GM19240 (cell line): Measurements from ENCODE around the gene ARID1A.
"Not testable (repeated sequence)": the region's sequence is repeated elsewhere in the genome, so short reads cannot be mapped to it uniquely, and the experiment has no call there.

ENCODE experiments used
- DNase-seq: peaks from one replicate; pipeline ENCODE4 v3.0.0; 2011; ENCODE audit warnings: low spot score; ENCODE audit not compliant: insufficient read length

ARID1A gene

DNA sequence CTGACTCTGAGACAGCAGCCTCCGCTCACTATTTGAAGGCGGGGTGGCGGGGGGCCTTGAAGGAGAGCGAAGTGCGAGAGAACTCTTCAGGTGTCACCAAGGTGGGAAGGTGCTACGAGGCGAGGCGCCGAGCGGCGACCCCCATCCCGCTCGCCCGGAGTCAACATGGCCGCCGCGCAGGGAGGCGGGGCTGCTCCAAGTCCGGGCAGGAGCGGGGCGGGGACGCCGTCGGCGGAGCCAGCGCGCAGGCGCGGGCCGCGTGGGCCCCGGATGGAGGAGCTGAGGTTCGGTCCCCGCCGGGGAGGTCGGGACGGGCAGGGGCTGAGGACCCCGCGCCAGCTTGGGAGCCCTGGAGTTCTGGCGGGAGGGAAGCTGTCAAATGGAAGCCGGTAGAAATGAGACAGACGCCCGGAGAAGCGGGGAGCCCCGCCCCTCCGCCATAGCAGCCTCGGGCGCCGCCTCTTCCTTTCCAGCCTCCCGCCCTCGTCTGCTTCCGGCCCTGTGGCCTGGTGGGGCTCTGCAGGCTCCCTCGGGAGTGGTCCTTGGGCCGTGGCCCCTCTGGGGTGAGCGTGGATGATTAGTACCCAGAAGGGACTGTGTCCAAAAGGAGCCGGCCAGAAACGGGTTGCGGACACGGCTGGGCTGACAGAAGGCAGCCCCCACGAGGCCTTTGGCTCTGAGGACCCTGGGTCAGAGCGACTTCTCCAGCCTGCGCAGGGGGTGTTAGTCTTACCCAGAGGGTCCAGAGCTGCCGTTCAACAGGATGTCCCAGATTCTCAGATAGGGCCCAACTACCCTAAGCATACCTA is 92.1 kb downstream of the ARID1A start, which contains the start of gene PIGV:
TSS of gene PIGV (plus strand) at position 245 of the 809 bp plus-strand sequence. CDS start 2,866 bp downstream, outside the sequence.
- peak; percentile 85 for DNase-seq

DNA sequence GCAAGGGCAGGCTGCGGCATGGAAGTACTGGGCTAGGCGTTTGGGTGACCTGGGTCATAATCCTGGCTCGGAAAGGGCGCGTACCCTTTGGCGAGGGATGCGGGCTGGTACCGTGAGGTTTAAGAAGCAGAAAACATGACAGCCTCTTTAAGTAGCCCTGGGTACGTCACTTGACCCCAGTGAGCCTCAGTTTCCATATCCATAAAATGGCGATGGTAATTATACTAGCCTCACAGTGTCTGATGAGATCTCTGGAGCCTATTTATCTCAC is 92.6 kb downstream of the ARID1A start:
- no peak for DNase-seq

DNA sequence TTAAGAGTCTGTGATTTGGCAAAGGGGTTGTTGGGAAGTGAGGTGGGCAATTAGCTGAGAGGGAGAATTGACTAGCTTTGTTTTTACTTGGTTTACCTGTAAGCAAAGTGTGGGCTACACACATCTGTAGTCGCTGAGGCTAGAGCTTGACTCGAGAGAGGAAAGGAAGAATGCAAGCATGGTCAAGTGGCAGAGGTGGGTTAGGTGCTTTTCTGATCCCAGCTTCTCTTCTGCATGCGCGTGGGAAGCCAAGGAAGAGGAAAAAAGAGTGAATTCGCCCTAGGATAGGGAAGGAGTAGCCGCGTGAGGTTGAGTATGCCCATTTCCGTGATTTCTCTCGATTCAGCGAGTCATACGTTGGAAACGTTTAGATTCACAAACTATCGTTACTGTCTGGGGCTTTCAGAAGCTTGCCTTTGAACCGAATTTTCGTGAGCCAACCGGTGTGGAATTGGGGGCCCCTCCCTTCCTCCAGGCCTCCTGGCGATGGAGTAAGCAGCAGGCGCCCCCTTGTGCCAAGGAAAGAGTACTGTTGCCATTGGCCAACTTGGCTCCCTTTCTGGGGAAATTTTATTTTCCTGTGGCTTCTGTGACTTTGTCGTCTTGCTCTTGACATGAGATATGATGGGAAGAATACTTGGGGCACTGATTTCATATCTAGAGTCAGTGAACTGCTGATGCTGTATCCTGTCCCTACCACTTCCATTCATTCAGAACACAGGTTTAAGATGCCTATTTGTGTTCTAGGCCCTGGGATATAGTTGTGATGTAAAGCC is 93.2 kb downstream of the ARID1A start:
- DNase-seq, result peak; percentile 86

DNA sequence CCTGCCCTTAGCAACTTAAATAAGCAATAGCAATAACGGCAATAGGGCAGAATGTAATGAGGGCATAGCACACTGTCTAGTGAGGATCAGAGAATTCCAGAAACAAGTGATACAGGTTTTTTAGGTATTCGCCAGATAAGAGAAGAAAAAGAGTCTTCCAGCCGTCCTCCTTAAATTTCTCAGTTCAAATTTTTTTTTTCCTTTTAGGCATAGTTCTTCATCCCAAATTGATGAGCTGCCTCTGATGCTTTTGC is 93.7 kb downstream of the ARID1A start:
- DNase-seq, result no peak

DNA sequence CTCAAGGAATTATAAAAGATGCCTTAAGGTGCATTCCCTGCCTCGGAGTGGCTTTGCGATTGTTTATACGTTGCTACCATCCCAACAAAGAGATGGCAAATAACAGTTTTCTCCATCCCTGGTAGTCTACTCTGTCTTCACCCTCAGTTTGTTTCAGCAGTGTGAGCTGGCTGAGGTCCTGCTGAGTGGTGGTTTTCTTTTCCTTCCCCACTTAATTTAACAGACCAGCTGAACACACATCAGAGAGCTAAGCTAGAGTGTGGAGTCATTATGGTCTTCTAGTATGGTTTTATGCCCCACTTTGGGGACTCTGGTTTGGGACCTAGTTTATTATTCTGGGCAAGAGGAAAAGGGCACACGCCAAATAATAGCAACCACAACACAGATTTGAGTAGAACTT is 94.1 kb downstream of the ARID1A start:
- DNase-seq, result no peak

DNA sequence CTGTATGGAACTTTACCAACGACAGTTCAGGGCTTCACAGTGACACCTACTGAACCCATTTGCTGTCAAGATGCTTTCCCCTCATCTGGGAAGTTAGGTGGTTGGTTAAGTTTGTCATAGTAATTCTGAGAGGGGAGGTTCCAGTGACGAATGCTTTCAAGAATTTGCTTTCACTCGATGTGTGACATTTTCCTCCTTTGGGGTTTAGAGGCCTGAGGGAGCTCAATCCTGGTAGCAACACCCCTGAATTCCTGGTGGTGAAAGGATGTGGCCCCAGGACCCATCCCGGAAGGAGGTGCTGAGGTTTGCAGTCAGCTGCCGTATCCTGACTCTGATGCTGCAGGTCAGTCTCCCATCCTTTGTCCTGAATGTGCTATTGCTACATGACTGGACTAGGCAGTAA is 94.7 kb downstream of the ARID1A start:
- no peak for DNase-seq

DNA sequence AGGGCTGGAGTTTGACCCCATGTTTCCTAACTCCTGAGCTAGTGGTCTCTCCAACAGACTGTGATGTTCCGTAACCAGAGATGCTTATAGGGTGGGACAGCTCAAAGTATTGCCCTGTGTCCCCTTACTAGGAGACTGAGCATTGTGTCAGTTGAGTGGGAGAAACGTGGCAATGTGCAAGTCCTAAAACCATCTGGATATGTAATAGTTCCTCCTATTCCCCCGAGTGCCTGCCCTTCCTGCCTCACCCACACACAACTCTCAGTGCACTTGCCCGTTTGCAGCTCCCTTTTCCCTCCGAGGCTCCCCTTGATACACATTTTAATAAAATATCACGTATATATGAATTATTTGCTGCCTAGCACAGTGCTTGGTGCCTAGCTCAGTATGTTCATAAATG is 95.3 kb downstream of the ARID1A start:
- no peak for DNase-seq

DNA sequence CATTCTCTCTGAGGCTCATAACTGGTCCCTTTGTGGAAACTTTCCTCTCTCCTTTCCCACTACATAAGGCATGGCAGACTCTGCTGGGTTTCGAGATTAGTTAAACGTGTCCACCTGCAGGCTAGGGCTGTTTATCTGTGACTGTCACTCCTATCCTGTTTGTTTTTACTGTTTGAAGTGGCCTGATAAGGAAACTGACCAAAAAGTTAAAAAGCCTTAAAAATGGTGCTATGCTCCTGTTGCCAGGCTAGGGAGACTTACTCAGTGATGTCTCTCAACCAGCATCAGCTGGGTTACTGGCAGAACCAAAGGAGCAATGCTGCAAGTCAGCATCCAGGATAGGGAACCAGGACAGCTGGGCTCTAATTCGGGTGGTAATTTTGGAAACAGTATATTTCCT is 95.8 kb downstream of the ARID1A start:
- DNase-seq, result no peak

DNA sequence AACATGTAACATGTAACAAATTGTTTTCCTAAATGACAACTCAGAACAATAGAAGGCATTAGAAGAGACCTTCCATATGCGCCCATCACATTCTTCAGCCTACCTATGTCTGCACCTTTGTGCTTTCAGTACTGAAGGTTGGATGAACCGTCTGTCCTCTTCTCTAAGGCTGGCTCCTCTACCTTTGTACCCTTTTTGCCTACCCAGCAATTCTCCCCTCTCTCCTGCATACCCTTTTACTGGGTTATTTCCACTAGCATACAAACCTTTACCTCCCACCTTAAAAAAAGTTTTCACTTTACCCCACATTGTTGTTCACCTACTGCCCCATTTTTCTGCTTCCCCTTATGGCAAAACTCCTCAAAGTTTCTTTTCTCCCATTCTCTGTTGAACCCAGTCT is 97.1 kb downstream of the ARID1A start:
- no peak for DNase-seq

DNA sequence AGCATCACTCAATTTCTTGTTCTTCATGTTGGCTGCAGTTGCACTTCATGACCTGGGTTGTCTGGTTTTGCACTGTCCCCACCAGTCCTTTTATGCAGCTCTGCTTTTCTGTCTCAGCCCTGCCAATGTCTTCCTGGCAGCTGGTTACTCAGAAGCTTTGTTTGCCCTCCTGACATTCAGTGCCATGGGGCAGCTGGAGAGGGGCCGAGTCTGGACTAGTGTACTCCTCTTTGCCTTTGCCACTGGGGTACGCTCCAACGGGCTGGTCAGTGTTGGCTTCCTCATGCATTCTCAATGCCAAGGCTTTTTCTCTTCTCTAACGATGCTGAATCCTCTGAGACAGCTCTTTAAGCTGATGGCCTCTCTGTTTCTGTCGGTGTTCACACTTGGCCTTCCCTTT is 98.6 kb downstream of the ARID1A start:
- no peak for DNase-seq

DNA sequence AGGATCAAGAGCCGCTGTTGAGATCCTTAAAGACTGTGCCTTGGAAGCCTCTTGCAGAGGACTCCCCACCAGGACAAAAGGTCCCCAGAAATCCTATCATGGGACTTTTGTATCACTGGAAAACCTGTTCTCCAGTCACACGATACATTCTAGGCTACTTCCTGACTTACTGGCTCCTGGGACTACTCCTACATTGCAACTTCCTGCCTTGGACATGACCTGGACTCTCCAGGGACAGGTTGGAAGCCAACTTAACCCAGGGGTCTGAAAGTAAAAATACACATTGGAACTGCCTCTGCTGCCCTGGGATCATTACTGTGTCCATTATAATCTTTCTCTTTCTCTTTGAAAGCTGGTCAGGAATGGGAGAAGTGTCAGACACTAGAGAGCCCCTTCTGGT is 101.8 kb downstream of the ARID1A start:
- no peak for DNase-seq

DNA sequence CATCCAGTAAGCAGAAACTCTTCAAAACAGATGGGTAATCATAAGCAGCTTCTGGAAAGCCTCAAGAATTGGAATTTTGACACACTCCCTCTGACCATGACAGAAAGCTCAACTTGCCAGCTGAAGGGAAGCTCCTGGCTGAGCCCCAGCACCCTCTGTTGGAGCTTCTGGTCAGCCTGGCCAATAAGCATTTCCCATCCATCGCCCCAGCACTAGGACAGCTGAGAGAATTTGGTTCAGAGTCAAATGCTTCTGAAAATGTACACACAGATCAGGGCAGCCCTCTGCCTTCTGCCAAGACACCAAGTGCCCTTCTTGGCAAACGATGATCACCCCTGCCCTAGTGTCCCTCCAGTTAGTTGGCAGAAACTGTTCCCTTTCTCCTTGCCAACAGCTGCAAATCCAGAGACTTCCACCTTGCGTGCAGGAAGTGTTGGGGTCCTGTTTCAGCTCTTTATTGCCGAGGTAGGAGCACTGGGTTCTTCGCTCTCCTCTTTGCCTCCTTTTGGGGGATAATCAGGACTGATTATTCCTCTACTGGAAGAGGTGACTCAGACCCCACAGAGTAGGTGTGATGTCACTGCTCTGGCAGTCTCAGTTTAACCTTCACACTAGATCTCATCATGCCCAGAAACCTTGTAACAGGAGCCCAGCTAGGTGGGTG is 103.8 kb downstream of the ARID1A start:
- DNase-seq, result no peak

DNA sequence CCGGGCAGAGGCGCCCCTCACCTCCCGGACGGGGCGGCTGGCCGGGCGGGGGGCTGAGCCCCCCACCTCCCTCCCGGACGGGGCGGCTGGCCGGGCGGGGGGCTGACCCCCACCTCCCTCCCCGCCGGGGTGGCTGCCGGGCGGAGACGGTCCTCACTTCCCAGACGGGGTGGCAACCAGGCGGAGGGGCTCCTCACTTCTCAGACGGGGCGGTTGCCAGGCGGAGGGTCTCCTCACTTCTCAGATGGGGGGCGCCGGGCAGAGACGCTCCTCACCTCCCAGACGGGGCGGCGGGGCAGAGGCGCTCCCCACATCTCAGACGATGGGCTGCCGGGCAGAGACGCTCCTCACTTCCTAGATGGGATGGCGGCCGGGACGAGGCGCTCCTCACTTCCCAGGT is 108.1 kb downstream of the ARID1A start:
- not testable (repeated sequence) for DNase-seq

DNA sequence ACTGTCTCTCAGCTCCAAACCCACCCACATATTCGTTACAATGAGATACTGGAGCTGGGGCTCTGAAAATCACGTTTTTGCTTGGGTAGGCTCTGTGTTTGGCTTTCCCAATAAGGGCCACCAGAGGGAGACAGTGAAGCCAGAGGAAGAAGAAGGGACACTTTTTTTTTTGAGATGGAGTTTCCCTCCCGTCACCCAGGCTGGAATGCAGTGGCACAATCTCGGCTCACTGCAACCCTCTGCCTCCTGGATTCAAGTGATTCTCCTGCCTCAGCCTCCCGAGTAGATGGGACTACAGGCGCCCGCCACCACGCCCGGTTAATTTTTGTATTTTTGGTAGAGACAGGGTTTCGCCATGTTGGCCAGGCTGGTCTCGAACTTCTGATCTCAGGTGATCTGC is 114.3 kb downstream of the ARID1A start:
- peak; percentile 83 for DNase-seq

DNA sequence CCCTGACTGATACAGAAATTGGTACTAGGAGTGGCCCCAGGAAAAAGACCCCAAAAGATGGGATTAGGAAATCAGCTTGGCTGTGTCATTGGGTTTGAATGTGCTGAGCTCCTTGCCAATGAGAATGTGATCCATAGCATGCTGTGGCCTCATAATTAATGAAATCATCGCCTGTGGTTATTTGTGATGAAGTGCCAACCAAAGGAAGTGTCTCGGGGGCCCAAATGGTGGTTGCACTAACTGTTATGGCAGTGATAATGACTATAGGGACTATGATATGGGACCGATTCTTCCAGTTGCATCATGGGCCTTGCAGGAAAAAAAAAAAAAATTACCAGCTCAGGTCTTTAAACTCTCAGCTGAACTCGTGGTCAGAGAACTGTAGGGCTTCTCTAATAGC is 115.2 kb downstream of the ARID1A start:
- DNase-seq, result no peak

DNA sequence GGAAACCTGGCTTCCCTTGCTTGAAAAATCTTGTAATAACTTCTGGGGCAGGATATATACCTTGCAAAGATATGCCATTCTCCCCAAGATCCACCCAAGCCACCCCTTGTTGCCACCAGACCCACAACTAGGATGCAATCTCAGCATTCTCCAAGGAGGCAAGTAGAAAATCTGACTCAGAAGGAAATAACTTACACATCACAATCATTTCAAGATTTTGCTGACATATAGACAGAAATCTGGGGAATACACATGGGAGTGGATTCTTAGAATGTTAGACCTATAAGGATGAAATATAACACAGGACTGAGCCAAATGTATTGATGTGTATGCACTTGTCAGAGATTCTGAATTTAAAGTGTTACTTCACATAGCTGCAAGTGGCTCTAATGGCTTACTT is 115.9 kb downstream of the ARID1A start:
- no peak for DNase-seq

DNA sequence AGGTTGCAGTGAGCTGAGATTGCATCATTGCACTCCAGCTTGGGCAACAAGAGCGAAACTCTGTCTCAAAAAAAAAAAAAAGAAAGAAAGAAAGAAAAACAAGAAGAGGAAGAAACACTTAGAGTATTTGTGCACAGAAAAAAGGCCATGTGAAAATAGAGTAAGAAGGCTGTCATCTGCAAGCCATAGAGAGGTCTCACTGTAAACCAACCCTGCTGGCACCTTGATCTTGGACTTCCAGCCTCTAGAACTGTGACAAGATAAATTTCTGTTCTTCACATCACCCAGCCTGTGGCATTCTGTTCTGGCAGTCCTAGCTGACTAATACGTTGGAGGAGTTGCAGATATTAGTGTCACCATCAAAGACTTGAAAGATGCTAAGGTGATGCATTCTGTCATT is 118.6 kb downstream of the ARID1A start:
- no peak for DNase-seq

DNA sequence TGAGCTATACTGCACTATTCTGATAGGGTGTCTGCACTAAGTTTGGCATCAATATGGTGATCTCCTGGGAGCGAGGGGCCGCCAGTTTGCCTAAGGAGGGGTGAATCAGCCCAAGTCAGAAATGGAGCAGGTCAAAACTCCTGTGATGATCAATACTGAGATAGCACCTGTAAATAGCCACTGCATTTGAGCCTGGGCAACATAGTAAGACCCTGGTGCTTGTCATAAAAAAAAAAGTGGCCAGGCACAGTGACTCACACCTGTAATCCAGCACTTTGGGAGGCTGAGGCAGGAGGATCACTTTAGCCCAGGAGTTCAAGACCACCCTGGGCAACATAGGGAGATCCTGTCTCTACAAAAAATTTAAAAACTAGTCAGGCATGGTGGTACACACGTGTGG is 119.1 kb downstream of the ARID1A start:
- DNase-seq, result no peak

DNA sequence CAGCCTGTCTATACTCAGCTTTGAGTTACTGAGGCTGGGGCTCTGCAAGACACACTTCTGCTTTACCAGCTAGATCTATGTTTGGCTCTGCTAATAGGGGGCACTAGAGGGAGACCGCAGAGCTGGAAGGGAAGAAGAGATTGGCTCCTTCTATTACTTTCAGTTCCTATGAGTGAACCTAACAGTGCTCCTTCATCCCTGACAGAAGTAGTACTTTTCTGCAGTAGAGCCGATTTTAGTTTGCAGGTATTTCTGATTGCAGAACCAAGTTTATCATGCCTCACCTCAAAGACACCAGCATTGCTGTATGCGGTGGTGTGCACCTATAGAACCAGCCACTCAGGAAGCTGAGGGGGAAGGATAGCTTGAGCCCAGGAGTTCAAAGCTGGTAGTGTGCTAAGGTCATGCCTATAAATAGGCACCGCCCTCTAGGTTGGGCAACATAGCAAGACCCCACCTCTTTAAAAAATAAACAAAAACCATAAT is 125.0 kb downstream of the ARID1A start:
- DNase-seq, result peak; percentile 79

DNA sequence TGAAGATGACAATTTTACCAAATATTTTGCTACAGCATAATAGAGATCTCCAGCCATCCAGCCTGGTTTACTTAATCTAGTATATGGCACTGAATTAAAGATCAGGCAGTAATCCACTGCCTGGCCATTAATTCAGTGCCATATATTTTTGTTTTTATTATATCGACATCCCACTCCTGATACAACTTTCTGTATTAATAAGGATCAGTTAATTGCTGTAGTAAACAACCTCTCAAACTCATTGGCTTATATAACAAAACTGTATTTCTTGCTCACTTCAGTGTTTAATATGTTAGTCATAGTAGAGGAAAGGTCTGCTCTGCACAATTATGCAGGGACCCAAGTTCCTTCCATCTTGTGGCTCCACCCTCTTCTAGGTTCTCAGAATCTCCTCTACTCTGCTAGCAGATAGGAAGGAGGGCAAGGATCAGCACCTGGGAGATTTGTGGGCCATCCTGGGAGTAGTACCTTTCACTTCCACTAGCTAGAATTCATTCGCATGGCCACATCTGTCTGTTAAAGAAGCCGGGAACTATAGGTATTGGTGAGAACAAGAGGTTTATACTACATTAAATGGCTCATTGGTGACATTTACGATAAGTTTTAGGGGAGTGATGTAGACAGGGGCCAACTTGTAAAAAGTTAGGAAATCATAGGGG is 127.1 kb downstream of the ARID1A start:
- DNase-seq, result no peak

DNA sequence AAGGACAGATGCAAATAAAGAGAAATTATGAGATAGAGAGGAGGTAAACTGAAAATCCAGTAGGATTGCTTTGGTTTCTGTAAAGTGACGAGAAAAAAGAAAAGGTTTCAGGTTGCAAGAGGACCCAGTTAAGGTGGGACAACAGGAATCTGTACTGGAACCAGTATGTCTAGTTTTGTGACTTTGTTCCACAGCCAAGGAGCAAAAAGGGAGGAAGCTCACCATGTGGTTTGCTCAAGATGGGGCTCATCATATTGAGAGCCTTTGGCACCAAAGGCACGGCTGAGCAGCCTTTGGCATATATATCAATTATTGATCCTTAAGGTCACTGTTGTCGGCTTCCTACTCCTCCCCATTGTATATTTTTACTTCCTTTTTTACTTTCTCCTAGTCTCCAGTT is 128.9 kb downstream of the ARID1A start:
- no peak for DNase-seq
